ENCODE measurements around the gene TRPC1.
"Not testable (repeated sequence)": the region's sequence is repeated elsewhere in the genome, so short reads cannot be mapped to it uniquely, and the experiment has no call there.

The TRPC1 gene

GRCh38 chr3:142752605-142753004 lies 28.8 kb downstream of the TRPC1 start:
- not testable (repeated sequence) for DNase-seq (ENCODE audit: low spot score)

GRCh38 chr3:142754494-142754893 lies 30.7 kb downstream of the TRPC1 start:
- DNase-seq (ENCODE audit: low spot score): no peak

DNA sequence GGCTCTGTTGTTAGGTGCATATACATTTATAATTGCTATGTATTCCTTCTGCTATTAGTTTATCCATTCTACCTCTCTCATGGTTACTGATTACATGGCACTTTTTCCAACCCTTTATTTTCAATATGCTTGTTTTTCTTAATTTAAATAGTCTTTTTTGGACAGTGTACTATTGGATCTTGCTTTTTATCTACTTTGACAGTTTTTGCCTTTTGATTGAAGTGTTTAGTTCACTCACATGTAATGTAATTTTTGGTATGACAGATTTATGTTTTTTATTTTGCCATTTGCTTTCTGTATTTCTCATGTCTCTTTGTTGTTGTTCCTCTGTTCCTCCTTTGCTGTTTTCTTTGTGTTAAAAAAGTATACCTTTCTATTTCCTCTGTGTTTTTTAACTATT lies 44.5 kb downstream of the TRPC1 start:
- DNase-seq (ENCODE audit: low spot score): no peak

DNA sequence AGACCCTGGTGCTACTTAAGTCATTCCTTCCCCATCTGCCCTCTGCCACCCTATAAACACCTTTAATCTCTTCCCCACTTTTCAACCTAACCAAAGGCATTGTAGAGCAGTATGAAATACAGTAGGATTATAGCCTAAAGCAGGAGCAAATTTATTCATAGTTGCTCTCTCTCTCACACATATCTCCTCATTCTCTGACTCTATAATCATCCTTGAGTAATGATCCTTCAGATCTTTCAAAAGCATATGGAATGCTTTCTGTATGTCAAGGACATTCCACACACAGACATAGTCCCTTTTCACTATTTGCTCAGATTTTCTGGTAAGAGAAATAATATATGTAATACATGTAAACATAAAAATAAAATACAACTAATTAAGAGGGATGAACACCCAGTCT lies 54.1 kb downstream of the TRPC1 start:
- DNase-seq (ENCODE audit: low spot score): no peak

GRCh38 chr3:142778541-142778940 lies 54.7 kb downstream of the TRPC1 start:
- no peak for DNase-seq (ENCODE audit: low spot score)

DNA sequence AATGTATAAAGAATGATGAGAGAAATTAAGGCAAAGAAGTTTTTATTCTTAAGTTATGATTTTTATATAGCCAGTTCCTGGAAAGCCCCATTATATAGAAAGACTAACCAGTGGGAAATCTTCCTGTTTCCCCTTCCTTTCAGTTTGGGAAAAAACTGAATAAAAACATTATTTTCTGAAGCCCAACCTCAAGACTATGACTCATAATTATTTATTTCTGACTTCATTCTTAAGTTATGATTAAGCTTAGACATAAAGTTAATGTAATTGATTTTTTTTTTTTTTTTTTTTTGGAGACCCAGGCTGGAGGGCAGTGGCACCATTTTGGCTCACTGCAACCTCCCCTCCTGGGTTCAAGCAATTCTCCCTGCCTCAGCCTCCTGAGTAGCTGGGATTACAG lies 55.8 kb downstream of the TRPC1 start:
- no peak for DNase-seq (ENCODE audit: low spot score)

- DNase-seq (ENCODE audit: low spot score): no peak
Observed at GRCh38 chr3:142782616-142783015, 58.8 kb downstream of the TRPC1 start.

- no peak for DNase-seq (ENCODE audit: low spot score)
Observed at GRCh38 chr3:142784228-142784627, 60.4 kb downstream of the TRPC1 start.

GRCh38 chr3:142785996-142786395 lies 62.2 kb downstream of the TRPC1 start:
- no peak for DNase-seq (ENCODE audit: low spot score)

DNA sequence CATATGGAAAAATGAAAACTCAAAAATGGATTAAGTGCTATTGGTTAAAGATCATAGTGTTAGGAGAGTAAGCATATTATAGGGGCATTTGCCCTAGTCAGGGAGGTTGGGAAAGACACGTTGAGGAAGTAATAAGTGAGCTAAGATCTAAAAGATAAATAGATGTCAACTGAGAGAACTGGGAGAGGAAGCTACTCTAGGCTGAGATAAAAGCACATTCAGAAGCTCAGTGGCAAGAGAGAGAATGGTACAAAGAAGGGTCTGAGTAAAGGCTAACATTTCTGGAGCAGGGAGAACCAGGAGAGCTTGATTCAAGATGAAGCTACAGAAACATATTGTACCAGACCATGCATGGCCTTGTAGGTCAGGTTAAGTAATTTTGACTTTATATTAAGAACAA lies 63.9 kb downstream of the TRPC1 start:
- DNase-seq (ENCODE audit: low spot score): no peak

- no peak for DNase-seq (ENCODE audit: low spot score)
Observed at GRCh38 chr3:142794508-142794907, 70.7 kb downstream of the TRPC1 start.

- DNase-seq (ENCODE audit: low spot score): no peak
Observed at GRCh38 chr3:142795332-142795731, 71.5 kb downstream of the TRPC1 start.

DNA sequence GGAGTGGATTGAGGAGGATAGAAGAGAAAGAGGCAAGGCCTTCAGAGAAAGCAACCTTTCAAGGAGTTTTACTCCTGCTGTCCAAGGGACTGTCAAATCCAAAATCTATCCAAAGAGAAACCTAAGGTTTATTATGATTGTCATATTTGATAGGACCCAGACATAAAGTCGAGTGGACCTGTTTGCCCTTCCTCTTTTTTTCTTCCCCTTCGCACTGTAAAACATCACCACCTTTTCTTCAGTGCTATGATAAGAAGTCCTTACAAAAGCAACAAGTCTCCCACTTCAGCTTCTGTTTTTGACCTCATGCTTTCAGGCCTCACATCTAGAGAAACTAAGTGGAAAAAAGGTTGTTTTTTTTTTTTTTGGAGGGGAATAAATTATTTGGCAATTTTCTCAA lies 73.0 kb downstream of the TRPC1 start:
- DNase-seq (ENCODE audit: low spot score): no peak

DNA sequence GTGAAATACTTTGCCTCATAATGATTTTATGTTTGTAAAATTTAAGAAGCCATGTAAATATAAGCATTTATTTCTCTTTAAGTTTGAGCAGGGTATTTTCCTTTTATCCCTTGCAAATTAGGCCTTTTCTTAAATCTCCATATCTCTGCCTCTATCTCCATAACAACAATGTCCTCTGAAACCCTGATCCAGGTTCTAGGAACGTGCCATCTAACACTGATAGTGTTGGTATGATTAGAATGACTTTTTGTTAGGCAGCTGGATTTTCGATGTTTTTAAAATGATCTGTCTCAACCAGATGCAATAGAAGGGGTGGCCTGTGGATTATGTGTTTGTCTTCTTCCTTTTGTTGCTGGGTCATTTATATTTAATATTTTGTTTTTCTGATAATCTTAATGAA lies 77.9 kb downstream of the TRPC1 start:
- DNase-seq (ENCODE audit: low spot score): no peak

- no peak for DNase-seq (ENCODE audit: low spot score)
Observed at GRCh38 chr3:142802891-142803290, 79.1 kb downstream of the TRPC1 start.

DNA sequence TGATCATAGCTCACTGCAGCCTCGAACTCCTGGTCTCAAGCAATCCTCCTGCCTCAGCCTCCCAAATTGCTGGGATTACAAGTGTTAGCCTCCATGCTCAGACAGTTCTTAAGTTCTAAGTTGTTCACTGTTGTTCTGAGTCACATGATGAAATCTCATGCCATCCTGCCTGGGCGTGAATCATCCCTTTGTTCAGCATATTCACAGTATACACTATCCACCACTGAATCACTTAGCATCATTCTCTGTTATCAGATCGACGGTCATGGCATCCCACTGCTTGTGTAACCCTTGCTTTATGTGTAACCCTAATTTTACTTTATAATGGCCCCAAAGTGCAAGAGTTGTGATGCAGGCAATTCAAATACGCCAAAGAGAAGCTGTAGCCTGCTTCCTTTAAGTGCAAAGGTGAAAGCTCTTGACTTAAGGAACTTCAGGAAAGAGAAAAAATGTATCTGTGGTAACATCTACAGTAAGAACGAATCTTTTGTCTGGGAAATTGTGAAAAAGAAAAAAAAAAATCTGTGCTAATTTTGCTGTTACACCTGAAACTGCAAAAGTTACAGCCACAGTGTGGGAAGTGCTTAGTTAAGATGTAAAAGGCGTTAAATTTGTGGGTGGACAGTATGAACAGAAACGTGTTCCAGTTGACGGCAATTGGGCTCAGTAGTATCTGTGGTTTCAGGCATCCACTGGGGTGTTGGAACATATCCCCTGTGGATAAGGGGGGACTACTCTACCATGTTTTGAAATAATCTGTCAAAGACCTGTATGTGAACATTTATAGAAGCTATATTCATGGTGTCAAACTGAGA lies 84.5 kb downstream of the TRPC1 start:
- no peak for DNase-seq (ENCODE audit: low spot score)

DNA sequence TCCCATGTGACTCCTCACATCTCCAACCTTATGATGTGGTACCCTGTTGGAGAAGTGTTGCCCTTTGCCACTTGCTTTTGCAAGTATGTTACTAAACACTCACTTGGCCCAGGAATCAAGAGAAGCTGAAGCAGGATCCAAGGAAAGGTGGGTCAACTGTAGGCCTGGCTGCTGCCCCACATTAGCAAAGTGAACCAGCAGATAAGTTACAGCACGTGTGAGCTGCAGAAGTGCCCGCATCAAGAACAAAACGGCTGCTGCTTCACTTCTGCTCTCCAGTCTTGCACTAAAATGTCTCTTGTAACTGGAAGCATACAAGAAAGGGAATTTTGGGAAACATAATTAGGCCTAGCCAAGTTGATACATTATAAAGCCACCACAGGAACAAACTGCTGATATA lies 85.4 kb downstream of the TRPC1 start:
- no peak for DNase-seq (ENCODE audit: low spot score)

DNA sequence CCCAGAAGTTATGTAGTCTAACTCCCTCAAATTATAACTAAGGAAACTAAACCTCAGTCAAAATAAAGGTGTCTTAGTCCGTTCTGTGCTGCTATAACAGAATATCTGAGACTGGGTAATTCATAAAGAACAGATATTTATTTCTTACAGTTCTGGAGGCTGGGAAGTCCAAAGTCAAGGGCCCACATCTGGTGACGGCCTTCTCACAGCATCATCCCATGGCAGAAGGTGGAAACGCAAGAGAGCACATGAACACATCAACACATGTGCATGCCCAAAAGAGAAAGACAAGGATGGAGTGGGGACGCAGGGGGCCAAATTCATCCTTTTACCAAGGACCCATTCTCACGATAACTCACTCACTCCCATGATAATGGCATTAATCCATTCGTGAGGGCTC lies 92.0 kb downstream of the TRPC1 start:
- no peak for DNase-seq (ENCODE audit: low spot score)

- no peak for DNase-seq (ENCODE audit: low spot score)
Observed at GRCh38 chr3:142817356-142817755, 93.5 kb downstream of the TRPC1 start.

DNA sequence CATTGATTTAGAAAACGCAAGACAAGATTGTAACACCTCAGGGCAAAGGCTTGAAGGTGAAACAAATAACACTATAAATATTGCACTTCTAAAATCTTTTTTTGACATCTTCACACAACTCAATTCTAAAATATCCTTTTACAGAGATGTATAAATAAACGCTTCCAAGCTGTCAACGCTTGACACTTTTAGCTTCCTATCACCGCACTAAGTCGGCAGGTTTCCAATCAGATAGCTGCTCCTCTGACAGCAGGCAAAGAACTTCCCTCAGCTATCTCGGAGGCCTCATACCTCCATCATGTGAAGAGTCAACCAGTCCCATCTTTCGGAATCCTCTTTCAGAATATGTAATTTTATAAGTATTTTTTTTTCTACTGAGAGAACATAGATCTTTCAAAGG lies 94.1 kb downstream of the TRPC1 start:
- DNase-seq (ENCODE audit: low spot score): no peak

DNA sequence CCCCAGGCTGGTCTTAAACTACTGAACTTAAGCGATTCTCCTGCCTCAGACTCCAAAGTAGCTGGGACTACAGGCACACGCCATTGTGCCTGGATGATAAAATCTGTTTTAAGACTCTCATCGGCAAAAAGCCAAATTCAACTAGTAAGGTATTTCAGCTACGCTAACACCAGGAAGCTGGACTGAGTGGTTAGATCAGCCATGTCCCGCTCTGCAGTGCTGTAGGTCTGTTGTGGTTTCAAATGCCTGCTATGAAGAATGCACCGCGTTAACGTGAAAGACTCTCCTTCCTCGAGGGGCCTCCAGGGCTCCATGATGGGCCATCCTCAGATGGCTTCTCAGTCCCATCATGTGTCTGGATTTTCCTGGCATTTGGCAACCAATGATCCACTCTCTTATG lies 94.8 kb downstream of the TRPC1 start:
- DNase-seq (ENCODE audit: low spot score): no peak

- no peak for DNase-seq (ENCODE audit: low spot score)
Observed at GRCh38 chr3:142819179-142819578, 95.3 kb downstream of the TRPC1 start.

- peak; percentile 69 for DNase-seq (ENCODE audit: low spot score)
Observed at GRCh38 chr3:142828703-142829305, 105.0 kb downstream of the TRPC1 start.

- DNase-seq (ENCODE audit: low spot score): no peak
Observed at GRCh38 chr3:142837526-142837925, 113.7 kb downstream of the TRPC1 start.

Data from left forelimb (tissue), 1 donor.